LNCaP clone FGC (cell line): ENCODE measurements around the gene DDX20.

Source experiments
- DNase-seq: peaks from one replicate; pipeline ENCODE4 v3.0.0-alpha.2; 2011; ENCODE audit warnings: low read depth
- H3K4me3 ChIP-seq: 2 replicates; pipeline ENCODE4 v1.5.1; 2011; ENCODE audit warnings: mild to moderate bottlenecking, low read depth, low read length, control low read depth
- TF ChIP-seq, protein P1 (sequence below): IDR thresholded peaks from 2 replicates; pipeline ENCODE4 v1.5.1; 2012; ENCODE audit warnings: mild to moderate bottlenecking; ENCODE audit not compliant: control insufficient read depth, insufficient read depth; ENCODE audit errors: extremely low read depth

Gene DDX20

DNA sequence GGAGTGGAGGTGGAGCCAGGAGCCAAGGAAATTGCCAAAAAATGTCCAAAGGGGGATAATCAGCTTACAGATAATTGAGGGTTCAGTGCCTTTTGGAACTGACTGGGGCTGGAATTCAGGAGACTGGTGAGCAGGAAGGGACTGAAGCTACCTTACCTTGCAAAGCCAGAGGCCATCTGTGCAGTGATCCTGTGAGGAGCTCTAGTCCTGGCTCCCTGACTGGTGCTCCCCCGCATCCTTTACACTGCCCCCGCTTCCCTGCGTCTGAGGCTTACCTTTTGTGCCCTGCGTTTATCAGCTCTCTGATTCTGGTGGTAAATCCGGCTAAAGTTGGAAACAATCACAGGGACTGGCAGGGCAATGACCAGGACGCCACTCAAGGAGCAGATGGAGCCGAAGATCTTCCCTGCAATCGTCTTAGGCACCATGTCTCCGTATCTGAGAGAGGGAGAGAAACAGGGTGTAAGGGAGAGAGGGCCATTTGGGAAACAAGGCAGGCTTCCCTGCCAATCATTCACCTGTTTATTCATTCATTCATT, 31.0 kb downstream of the DDX20 start:
- DNase-seq, result no peak
- H3K4me3 ChIP-seq, result no peak overlapping the region
- TF ChIP-seq, protein P1, sequence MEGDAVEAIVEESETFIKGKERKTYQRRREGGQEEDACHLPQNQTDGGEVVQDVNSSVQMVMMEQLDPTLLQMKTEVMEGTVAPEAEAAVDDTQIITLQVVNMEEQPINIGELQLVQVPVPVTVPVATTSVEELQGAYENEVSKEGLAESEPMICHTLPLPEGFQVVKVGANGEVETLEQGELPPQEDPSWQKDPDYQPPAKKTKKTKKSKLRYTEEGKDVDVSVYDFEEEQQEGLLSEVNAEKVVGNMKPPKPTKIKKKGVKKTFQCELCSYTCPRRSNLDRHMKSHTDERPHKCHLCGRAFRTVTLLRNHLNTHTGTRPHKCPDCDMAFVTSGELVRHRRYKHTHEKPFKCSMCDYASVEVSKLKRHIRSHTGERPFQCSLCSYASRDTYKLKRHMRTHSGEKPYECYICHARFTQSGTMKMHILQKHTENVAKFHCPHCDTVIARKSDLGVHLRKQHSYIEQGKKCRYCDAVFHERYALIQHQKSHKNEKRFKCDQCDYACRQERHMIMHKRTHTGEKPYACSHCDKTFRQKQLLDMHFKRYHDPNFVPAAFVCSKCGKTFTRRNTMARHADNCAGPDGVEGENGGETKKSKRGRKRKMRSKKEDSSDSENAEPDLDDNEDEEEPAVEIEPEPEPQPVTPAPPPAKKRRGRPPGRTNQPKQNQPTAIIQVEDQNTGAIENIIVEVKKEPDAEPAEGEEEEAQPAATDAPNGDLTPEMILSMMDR, result no peak

DNA sequence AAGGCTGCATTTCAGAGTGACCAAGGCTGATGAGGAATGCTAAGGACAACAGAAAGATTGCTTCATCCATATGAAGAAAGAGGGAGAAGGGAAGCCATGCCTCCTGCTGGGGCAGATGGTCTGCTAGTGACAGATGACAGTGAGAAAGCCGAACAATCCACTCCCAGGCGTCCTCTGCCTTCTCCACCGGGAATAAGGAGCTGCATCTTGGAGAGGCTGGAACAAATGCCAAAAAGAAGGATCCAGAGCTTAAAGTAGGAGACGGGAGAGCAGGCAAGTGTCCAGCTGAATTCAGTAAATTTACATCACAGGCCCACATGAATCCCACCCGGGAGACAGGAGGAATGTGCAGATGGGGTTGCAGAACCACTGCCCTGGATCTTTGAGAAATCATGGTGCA, 33.4 kb downstream of the DDX20 start:
- no peak overlapping the region for H3K4me3 ChIP-seq
- TF ChIP-seq, protein P1, result no peak
- no peak for DNase-seq

DNA sequence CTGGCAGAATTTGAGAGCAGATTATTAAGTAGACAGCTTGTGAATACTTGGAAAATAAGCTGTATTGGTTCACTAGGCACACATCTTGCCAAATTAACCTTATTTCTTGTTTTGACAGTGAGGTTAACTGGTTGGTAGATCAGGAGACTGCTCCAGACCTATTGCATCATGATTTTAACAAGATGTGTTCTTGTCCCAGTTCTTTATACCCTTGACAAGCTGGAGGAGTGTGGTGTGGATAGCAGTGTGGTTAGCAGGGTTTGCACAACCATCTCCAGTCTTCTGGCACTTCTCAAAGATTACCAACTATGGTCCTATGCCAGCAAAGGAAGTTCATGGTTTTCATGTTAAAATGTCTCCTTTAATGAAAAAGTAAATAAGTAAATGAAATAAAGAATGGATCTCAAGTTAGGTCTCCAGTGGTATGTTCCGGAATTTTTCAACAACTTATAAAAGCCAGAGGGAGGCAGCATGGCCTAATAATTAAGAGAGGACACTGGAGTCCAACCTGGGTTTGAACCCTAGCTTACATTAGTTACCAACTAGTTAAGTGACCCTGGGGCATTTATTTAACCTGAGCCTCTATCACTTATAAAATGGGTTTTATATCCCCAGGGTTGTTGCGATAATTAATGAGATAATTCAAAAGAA, 34.1 kb downstream of the DDX20 start:
- TF ChIP-seq, protein P1, result peak; percentile 35; the same call in 1 of the 2 replicates
- DNase-seq, result no peak
- no peak overlapping the region for H3K4me3 ChIP-seq

DNA sequence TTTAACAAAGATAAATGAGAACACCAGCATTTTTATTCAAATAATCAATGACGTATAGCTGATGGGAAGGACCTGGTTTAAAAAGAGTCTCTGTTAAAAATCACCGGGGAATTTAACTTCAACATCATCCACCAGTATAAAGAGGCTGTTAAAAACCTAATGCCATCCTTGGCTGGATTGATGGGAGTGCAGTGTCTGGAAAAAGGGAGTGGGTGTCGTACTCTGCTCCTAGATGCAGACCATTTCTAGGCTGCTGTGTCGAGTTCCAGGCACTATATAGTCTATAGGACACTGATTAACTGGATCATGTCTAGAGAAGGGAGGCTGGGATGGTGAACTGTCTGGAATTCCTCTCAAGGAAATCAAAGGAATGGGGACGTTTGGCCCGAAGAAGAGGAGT, 36.1 kb downstream of the DDX20 start:
- no peak overlapping the region for H3K4me3 ChIP-seq
- TF ChIP-seq, protein P1, result no peak
- DNase-seq, result no peak

DNA sequence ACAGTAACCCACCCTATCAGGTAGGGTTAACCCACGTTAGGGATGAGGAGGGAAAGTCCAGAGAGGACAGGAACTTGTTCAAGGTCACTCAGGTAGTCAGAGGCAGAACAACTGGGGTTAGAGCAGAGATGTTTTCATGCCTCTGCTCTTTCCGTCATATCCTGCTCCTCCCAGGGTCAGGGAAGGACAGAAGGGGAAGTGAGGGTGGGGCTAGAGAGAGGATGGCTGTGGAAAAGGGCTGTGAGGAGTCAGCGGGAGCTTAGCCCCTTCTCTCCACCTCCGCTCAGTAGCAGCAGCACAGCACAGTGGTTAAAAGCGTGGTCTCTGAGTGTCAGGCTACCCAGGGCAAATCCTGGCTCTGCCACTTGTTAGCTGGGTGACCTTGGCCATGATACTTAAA, 36.5 kb downstream of the DDX20 start:
- DNase-seq, result no peak
- TF ChIP-seq, protein P1, result no peak
- no peak overlapping the region for H3K4me3 ChIP-seq

DNA sequence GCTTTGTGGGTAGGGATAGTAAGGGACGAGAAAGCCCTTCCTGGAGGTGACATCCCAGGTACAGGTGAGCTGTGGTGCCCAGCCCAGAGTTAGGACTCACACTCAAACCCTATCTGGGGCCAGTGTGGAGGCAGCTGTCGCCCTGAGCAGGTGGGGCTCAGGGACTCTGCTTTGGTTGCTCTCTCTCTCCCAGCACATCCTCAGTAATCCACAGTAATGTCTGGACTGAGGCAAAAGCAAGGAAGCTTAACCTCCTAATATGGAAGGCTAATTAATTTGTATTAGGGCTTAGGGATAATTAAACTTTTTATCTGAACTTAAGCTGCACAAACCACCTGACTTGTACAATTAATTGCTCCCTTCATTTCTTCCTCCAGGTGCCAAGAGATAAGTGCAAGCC, 38.2 kb downstream of the DDX20 start:
- TF ChIP-seq, protein P1, result no peak
- no peak overlapping the region for H3K4me3 ChIP-seq
- DNase-seq, result no peak

DNA sequence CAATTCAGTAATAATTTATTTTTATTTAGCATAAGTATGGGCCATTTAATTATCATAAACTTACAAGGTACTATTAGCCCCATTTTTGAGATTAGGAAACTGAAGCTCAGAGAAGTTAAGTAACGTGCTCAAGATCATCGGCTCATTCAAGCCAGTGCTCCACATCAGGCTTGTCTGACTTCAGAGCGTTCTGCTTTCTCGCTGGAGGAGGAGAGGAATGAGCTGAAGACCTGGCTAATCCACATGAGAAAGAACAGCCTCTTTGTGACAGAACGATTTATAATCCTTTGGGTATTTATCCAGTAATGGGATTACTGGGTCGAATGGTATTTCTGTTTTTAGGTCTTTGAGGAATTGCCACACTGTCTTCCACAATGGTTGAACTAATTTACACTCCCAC, 39.7 kb downstream of the DDX20 start:
- H3K4me3 ChIP-seq, result no peak overlapping the region
- no peak for DNase-seq
- TF ChIP-seq, protein P1, result no peak
